OCI-LY1 (cell line): ENCODE data around the gene TTC28.

Experiments used
- H2AFZ ChIP-seq: fragments of 200-600 bp; sonication (generic), shearing (Covaris generic); 2 replicates; pipeline ENCODE4 v1.6.0; 2014; ENCODE audit warnings: antibody characterized with exemption, mild to moderate bottlenecking, low read length
- H3F3A ChIP-seq: fragments of 200-600 bp; sonication (generic), shearing (Covaris generic); 2 replicates; pipeline ENCODE4 v1.6.0; 2014; ENCODE audit warnings: mild to moderate bottlenecking, antibody characterized with exemption, low read length, moderate library complexity; ENCODE audit not compliant: insufficient read depth
- H3K27ac ChIP-seq: fragments of 200-600 bp; sonication (generic); 2 replicates; pipeline ENCODE4 v1.5.1; 2014; ENCODE audit warnings: low read length, mixed run types, mild to moderate bottlenecking, low read depth; ENCODE audit not compliant: poor library complexity, severe bottlenecking
- H3K27me3 ChIP-seq: fragments of 200-600 bp; sonication (generic); 2 replicates; pipeline ENCODE4 v1.6.0; 2014; ENCODE audit warnings: antibody characterized with exemption, mild to moderate bottlenecking, low read length, moderate library complexity; ENCODE audit not compliant: insufficient read depth
- H3K36me3 ChIP-seq: fragments of 200-600 bp; sonication (generic); 2 replicates; pipeline ENCODE4 v1.6.1; 2014; ENCODE audit warnings: mild to moderate bottlenecking, antibody characterized with exemption, low read length, moderate library complexity, mixed read lengths; ENCODE audit not compliant: insufficient read depth
- H3K4me1 ChIP-seq: fragments of 200-600 bp; sonication (generic); 2 replicates; pipeline ENCODE4 v1.5.1; 2014; ENCODE audit warnings: mild to moderate bottlenecking, low read length, moderate library complexity; ENCODE audit not compliant: insufficient read depth, severe bottlenecking
- H3K4me2 ChIP-seq: fragments of 200-600 bp; sonication (generic), shearing (Covaris generic); 2 replicates; pipeline ENCODE4 v1.6.1; 2014; ENCODE audit warnings: low read length
- H3K4me3 ChIP-seq: fragments of 200-600 bp; sonication (generic); 2 replicates; pipeline ENCODE4 v1.5.1; 2014; ENCODE audit warnings: low read length, low read depth, mild to moderate bottlenecking, mixed read lengths; ENCODE audit not compliant: poor library complexity, severe bottlenecking
- H3K79me2 ChIP-seq: fragments of 200-600 bp; shearing (Covaris generic); 2 replicates; pipeline ENCODE4 v1.6.1; 2016; ENCODE audit warnings: mixed run types, low read length, mixed read lengths; ENCODE audit not compliant: insufficient read depth
- H3K9ac ChIP-seq: fragments of 200-600 bp; sonication (generic), shearing (Covaris generic); 2 replicates; pipeline ENCODE4 v1.6.1; 2014; ENCODE audit warnings: mild to moderate bottlenecking, low read length, mixed read lengths
- H3K9me2 ChIP-seq: fragments of 200-600 bp; sonication (generic), shearing (Covaris generic); 2 replicates; pipeline ENCODE4 v1.6.1; 2014; ENCODE audit warnings: low read depth, mild to moderate bottlenecking, low read length, mixed read lengths
- H3K9me3 ChIP-seq: fragments of 200-600 bp; shearing (Covaris generic); 2 replicates; pipeline ENCODE4 v1.6.1; 2014; ENCODE audit warnings: low read length, mixed read lengths
- H4K20me1 ChIP-seq: fragments of 200-600 bp; sonication (generic), shearing (Covaris generic); 2 replicates; pipeline ENCODE4 v1.6.0; 2016; ENCODE audit warnings: mild to moderate bottlenecking, low read length; ENCODE audit not compliant: insufficient read depth
- CTCF ChIP-seq: fragments of 200-600 bp; sonication (generic), shearing (Covaris generic); IDR thresholded peaks from 2 replicates; pipeline ENCODE4 v1.5.1; 2017; ENCODE audit warnings: mild to moderate bottlenecking, antibody characterized with exemption, low read length, moderate library complexity, mixed read lengths
- EZH2 ChIP-seq: fragments of 200-600 bp; sonication (generic), shearing (Covaris generic); IDR thresholded peaks from 2 replicates; pipeline ENCODE4 v1.8.0; 2017; ENCODE audit warnings: borderline replicate concordance, mixed run types, mild to moderate bottlenecking, antibody characterized with exemption, low read length, moderate library complexity, mixed read lengths

TTC28 gene

GRCh38 chr22:28581016-28581415 lies 98.6 kb downstream of the TTC28 start:
- Histone ChIP-seq H3K9me3 (no peaks in the 10 kb centered on the region), H3K4me2 (no peak overlapping the region), H3K4me1 (no peaks in the 10 kb centered on the region), H3K9me2 (no peaks in the 10 kb centered on the region), H3K36me3 (no peaks in the 10 kb centered on the region), H3K4me3 (no peak overlapping the region), H4K20me1 (no peaks in the 10 kb centered on the region), H3K27ac (no peak overlapping the region), H3K79me2 (no peaks in the 10 kb centered on the region), H3K9ac (no peak overlapping the region), H2AFZ (no peak overlapping the region), H3F3A (no peaks in the 10 kb centered on the region), H3K27me3 (no peaks in the 10 kb centered on the region)
- TF ChIP-seq CTCF (no peak), EZH2 (no peak)

- H3K36me3 ChIP-seq = no peaks in the 10 kb centered on the region
- H3K4me3 ChIP-seq = no peak overlapping the region
- no peak overlapping the region for H2AFZ ChIP-seq
- H3K9ac ChIP-seq = no peak overlapping the region
- no peaks in the 10 kb centered on the region for H3K4me1 ChIP-seq
- H3K27me3 ChIP-seq = no peaks in the 10 kb centered on the region
- TF ChIP-seq EZH2 (no peak), CTCF (no peak)
- H3K79me2 ChIP-seq = no peaks in the 10 kb centered on the region
- no peak overlapping the region for H3K4me2 ChIP-seq
- no peaks in the 10 kb centered on the region for H4K20me1 ChIP-seq
- no peaks in the 10 kb centered on the region for H3K9me3 ChIP-seq
- no peak overlapping the region for H3K27ac ChIP-seq
- no peaks in the 10 kb centered on the region for H3F3A ChIP-seq
- no peaks in the 10 kb centered on the region for H3K9me2 ChIP-seq
Observed at GRCh38 chr22:28576162-28576561, 103.5 kb downstream of the TTC28 start.

DNA sequence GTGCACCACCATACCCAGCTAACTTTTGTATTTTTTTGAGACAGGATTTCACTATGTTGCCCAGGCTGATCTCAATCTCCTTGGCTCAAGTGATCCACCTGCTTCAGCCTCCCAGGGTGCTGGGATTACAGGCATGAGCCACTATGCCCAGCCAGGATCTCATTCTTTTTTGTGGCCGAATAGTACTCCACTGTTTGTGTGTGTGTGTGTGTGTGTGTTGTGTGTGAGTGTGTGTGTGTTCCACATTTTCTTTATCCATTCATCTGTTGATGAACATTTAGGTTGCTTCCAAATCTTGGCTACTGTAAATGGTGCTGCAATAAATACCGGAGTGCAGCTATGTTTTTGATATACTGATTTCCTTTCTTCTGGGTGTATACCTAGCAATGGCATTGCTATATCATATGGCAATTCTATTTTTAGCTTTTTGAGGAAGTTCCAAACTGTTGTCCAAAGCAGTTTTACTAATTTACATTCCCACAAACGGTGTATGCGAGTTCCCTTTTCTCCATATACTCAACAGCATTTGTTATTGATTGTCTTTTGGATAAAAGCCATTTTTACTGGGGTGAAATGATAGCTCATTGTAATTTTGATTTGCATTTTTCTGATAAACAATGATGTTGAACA lies 105.4 kb downstream of the TTC28 start:
- Histone ChIP-seq H3F3A (no peaks in the 10 kb centered on the region), H3K9ac (no peak overlapping the region), H3K9me2 (no peaks in the 10 kb centered on the region), H3K4me2 (no peak overlapping the region), H4K20me1 (no peaks in the 10 kb centered on the region), H3K27me3 (no peaks in the 10 kb centered on the region), H3K4me1 (no peaks in the 10 kb centered on the region), H2AFZ (no peak overlapping the region), H3K79me2 (no peaks in the 10 kb centered on the region), H3K4me3 (no peak overlapping the region), H3K9me3 (no peaks in the 10 kb centered on the region), H3K36me3 (no peaks in the 10 kb centered on the region), H3K27ac (no peak overlapping the region)
- TF ChIP-seq CTCF = no peak
